K562 (cell line): Measurements from ENCODE around the gene YBEY. TPM values are rescaled to one million over a fixed set of nuclear protein-coding genes. Genes with fewer than 3 reads are reported as not detected.

Source experiments
- ATF1 ChIP-seq, 2 experiments: fragments of 450-650 bp in 1 of 2; IDR thresholded peaks; 2 replicates each; pipeline ENCODE4 v1.6.1; 2016; ENCODE audit warnings: missing compliant biosample characterization in 1 of 2, missing genetic modification characterization in 1 of 2
- CBX5 ChIP-seq: IDR thresholded peaks from 2 replicates; pipeline ENCODE4 v1.6.1; 2014; ENCODE audit warnings: low read depth, borderline replicate concordance
- KDM4B ChIP-seq, 2 experiments: fragments of 450-650 bp in 1 of 2; sonication (generic) in 1 of 2; IDR thresholded peaks; 2 replicates each; pipeline ENCODE4 v1.6.1; 2016 to 2017; ENCODE audit warnings: borderline replicate concordance in 2 of 2, antibody characterized with exemption in 1 of 2, low read depth in 1 of 2, mild to moderate bottlenecking in 1 of 2
- MGA ChIP-seq: fragments of 450-650 bp; IDR thresholded peaks from 2 replicates; pipeline ENCODE4 v1.6.1; 2016; ENCODE audit warnings: mild to moderate bottlenecking, moderate library complexity
- POLR3G ChIP-seq: IDR thresholded peaks from 2 replicates; pipeline ENCODE4 v1.6.1; 2011; ENCODE audit not compliant: insufficient read length, insufficient replicate concordance; ENCODE audit errors: extremely low read depth
- RNF2 ChIP-seq: sonication (generic); IDR thresholded peaks from 2 replicates; pipeline ENCODE4 v1.6.1; 2016
- SMAD3 ChIP-seq: fragments of 450-650 bp; formaldehyde crosslinking; conservative IDR thresholded peaks from 2 replicates; pipeline ENCODE4 v1.4.0; 2020; ENCODE audit warnings: mild to moderate bottlenecking
- WHSC1 ChIP-seq: IDR thresholded peaks from one replicate; pipeline ENCODE4 v1.6.1; 2012; ENCODE audit warnings: low read length, control low read depth, inconsistent platforms
- ZKSCAN8 ChIP-seq: fragments of 200-800 bp; sonication (Bioruptor generic); IDR thresholded peaks from 2 replicates; pipeline ENCODE4 v1.6.1; 2016; ENCODE audit warnings: missing genetic modification characterization, missing compliant biosample characterization
- ZNF184 ChIP-seq: sonication (generic); formaldehyde crosslinking; IDR thresholded peaks from 2 replicates; pipeline ENCODE4 v1.5.0; 2020; ENCODE audit warnings: missing genetic modification reagents
- ZNF212 ChIP-seq: fragments of 450-650 bp; formaldehyde crosslinking; IDR thresholded peaks from 2 replicates; pipeline ENCODE4 v1.4.0; 2020; ENCODE audit warnings: mild to moderate bottlenecking
- ZNF232 ChIP-seq: sonication (generic); formaldehyde crosslinking; IDR thresholded peaks from 2 replicates; pipeline ENCODE4 v1.8.0; 2022; ENCODE audit warnings: mild to moderate bottlenecking, missing genetic modification reagents
- ZNF586 ChIP-seq: fragments of 450-650 bp; formaldehyde crosslinking; conservative IDR thresholded peaks from 2 replicates; pipeline ENCODE4 v1.4.0; 2020; ENCODE audit warnings: mild to moderate bottlenecking, moderate library complexity
- polyA plus RNA-seq, 8 experiments: library from polyadenylated mRNA; depleted of rRNA in 4 of 8; stranded (reverse) in 5 of 8; unstranded in 3 of 8; fragments of >200 nt; fragmentation: Nextera tagmentation in 2 of 8; fragmentation: Illumina TruSeq in 1 of 8; extraction: Ambion mirVana in 2 of 8; extraction: Trizol in 1 of 8; gene quantifications; 2 replicates each; pipeline versions ENCODE4 v1.2.1 to v1.2.3, GENCODE V29; 2011 to 2014; ENCODE audit warnings: inconsistent platforms in 1 of 8, missing spikeins in 1 of 8
- total RNA-seq, 7 experiments: library from RNA; depleted of rRNA in 6 of 7; stranded (reverse); fragments of >200 nt in 6 of 7; fragmentation: Illumina TruSeq in 2 of 7; extraction: Trizol in 2 of 7; gene quantifications; 2 replicates each; pipeline versions ENCODE4 v1.2.1 to v1.2.3, GENCODE V29; 2011 to 2021; ENCODE audit warnings: low replicate concordance in 1 of 7
- TF ChIP-seq, protein P1 (sequence below): sonication (generic); formaldehyde crosslinking; IDR thresholded peaks from 2 replicates; pipeline ENCODE4 v1.8.1; 2023; ENCODE audit warnings: mild to moderate bottlenecking, missing genetic modification reagents
- TF ChIP-seq, protein P2 (sequence below): fragments of 200-800 bp; sonication (Bioruptor generic); IDR thresholded peaks from 2 replicates; pipeline ENCODE4 v1.6.1; 2017; ENCODE audit warnings: missing genetic modification characterization, missing compliant biosample characterization

The YBEY gene
- total and polyA plus RNA-seq, 9 of the 15 experiments (the other 6 are each of a cell fraction or from before 2014, with no cell fraction given), result 6.4 to 28.0 (median 12.4) TPM

- no peak for TF ChIP-seq ZNF212 (CRISPR knock-in tag)
- TF ChIP-seq CBX5, result no peak
- TF ChIP-seq, protein P1, sequence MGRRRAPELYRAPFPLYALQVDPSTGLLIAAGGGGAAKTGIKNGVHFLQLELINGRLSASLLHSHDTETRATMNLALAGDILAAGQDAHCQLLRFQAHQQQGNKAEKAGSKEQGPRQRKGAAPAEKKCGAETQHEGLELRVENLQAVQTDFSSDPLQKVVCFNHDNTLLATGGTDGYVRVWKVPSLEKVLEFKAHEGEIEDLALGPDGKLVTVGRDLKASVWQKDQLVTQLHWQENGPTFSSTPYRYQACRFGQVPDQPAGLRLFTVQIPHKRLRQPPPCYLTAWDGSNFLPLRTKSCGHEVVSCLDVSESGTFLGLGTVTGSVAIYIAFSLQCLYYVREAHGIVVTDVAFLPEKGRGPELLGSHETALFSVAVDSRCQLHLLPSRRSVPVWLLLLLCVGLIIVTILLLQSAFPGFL (CRISPR knock-in tag), result no peak
- no peak for TF ChIP-seq ZNF232
- TF ChIP-seq ZNF184 (CRISPR knock-in tag), result no peak
- TF ChIP-seq RNF2, result peak; percentile 58; the same call in 1 of the 2 replicates
- TF ChIP-seq ZKSCAN8 (CRISPR knock-in tag), result no peak
- peak; percentile 17; the same call in 1 of the 2 replicates for TF ChIP-seq ATF1 (CRISPR knock-in tag; IDR thresholded peaks at IDR 0.05)
- peak; percentile 89 for TF ChIP-seq ATF1 (tag; IDR thresholded peaks at IDR 0.05)
- TF ChIP-seq KDM4B (IDR thresholded peaks at IDR 0.05; ENCODE audit: borderline replicate concordance in 2 of 2, low read depth in 1 of 2), result no peak
- no peak for TF ChIP-seq ZNF586 (CRISPR knock-in tag)
- TF ChIP-seq MGA, result no peak
- TF ChIP-seq, protein P2, sequence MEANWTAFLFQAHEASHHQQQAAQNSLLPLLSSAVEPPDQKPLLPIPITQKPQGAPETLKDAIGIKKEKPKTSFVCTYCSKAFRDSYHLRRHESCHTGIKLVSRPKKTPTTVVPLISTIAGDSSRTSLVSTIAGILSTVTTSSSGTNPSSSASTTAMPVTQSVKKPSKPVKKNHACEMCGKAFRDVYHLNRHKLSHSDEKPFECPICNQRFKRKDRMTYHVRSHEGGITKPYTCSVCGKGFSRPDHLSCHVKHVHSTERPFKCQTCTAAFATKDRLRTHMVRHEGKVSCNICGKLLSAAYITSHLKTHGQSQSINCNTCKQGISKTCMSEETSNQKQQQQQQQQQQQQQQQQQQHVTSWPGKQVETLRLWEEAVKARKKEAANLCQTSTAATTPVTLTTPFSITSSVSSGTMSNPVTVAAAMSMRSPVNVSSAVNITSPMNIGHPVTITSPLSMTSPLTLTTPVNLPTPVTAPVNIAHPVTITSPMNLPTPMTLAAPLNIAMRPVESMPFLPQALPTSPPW (CRISPR knock-in tag), result peak; percentile 98
- TF ChIP-seq POLR3G, result no peak
- TF ChIP-seq WHSC1, result no peak
- no peak for TF ChIP-seq SMAD3 (CRISPR knock-in tag)
Observed at GRCh38 chr21:46323710-46324389, 37.7 kb downstream of the YBEY start, which contains the start of the genes C21orf58 and PCNT (continued).
